T follicular helper cell (primary cell): ENCODE results near the gene RGP1.

Source experiments
- DNase-seq: peaks from one replicate; pipeline ENCODE4 v3.0.0-alpha.2; 2020; ENCODE audit warnings: low read depth

RGP1 gene

GRCh38 chr9:35774907-35775635 lies 26.0 kb downstream of the RGP1 start:
- no peak for DNase-seq

DNA sequence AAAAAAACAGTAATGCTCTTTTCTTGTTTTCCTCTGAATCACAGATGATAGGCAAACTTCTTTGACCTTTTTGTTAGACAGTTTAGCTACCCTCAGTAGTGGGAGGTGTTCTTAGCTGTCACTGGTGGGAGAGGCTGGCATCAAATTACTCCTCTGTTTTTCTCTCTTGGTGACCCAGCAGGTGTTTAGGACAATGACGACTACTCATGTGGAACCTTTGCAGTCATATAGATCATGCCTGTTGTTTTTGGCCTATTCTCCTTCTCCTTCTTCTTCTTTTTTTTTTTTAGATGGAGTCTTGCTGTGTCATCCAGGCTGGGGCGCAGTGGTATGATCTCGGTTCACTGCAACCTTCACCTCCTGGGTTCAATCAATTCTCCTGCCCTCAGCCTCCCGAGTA lies 26.9 kb downstream of the RGP1 start:
- no peak for DNase-seq

GRCh38 chr9:35778496-35778895 lies 29.4 kb downstream of the RGP1 start:
- no peak for DNase-seq

- DNase-seq, result no peak
Measured at GRCh38 chr9:35781066-35781465, 32.0 kb downstream of the RGP1 start.

DNA sequence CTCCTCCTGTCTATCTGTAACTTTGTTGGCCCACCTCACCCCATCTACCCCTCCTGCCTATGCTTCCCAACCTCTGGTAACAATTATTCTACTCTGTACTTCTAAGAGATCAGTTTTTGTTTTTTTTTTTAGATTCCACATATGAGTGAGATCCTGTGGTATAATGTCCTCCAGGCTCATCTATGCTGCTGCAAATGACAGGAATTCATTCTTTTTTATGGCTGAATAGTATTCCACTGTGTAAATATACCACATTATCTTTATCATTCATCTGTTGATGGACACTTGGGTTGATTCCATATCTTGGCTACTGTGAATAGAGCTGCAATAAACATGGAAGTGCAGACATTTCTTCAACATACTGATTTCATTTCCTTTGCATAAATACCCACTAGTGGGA lies 34.3 kb downstream of the RGP1 start:
- DNase-seq, result no peak

GRCh38 chr9:35789541-35789940 lies 40.5 kb downstream of the RGP1 start:
- DNase-seq, result no peak

DNA sequence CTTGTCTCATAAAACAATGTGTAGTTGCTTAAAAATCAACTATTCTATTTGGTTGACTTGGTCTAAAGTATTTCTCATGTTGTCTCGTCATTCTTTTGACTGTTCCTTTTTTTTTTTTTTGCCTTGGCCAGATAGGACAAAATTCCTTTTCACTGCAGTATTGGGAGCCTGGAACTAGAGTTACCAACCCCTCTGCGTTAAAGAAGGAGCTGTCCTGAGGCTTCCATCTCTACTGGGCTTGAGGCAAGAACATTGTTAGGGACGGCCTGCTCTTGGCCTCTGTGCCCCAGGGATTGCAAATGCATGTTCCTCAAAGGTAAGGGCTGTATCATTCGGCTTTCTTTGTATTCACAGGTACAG lies 40.9 kb downstream of the RGP1 start:
- DNase-seq, result no peak

DNA sequence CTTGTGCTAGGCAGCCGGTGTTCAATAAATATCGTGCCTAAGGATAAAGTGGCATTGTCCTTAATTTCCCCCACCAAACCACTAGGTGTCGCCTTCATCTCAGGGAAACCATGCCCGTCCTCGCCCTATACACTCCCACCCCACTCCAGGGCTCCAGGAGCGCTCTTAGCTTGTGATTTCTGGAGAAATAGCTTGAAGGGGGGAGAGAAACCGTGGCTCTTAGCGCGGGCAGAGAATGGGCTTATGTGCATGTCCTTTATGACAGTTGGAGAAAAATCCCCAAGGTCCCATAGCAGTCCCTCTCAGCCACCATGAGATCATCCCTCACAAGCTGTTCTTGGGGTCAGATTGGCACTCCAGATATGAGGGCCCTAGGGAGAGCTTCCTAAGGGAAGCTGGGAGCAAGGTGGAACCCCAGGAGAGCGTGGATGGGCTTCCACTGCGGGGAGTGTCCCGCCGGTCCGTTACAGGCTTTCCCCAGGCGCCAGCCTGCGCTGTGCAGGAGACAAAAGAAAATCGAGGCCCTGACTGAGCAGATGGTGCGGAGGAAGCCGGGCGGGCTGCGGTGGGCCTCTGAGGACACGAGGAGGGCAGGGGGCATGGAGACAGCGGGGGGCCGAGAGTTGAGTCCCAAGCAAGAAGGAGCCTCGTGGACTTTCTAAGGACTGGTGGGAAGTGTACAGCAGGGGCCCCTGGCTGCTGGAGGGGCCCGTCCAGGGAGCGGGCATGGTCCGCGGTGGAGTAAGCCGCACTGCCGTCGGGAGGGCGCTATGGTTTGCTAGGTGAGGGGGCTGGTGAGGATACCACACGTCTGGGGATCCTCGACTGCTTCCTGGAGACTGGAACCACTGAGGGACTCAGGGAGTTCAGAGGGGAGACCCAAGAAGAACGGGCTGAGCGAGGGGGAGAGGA lies 41.6 kb downstream of the RGP1 start:
- DNase-seq, result peak; percentile 47

DNA sequence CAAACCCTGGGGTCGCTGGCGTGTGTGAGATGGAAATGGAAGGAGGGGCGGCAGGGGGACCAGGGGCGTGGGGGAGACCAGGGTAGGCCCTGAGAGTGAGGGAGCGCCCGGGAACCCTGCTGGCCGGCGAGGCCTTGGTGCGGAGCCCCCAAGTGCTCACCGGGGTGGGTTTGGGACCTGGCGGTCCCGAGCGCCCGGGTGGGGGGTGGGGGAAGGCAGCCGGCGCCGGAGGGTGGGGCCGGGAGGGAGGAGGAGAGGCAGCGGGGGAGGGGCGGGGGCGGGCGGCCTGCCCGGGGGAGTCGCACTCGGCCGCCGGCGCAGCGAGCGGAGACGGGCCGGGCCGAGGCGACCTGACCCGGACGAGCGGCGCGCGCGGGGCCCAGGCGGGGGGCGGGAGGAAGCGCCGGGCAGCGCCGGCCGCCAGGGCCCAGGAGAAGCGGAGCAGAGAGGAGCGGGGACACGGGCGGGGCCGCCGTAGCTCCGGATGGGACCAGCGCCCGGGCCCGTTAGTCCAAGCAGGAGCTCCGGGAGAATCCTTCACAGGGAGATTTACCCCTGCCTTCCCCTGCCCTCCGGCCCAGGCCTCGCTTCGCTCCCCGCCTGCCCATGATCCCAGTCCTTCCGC lies 42.3 kb downstream of the RGP1 start, which contains the start of gene NPR2:
TSS of gene NPR2 (plus strand) at position 295 of the 625 bp plus-strand sequence. CDS start 818 bp downstream, outside the sequence.
- no peak for DNase-seq

- no peak for DNase-seq
Measured at GRCh38 chr9:35792024-35792813, 43.1 kb downstream of the RGP1 start.

- no peak for DNase-seq
Measured at GRCh38 chr9:35792826-35793225, 43.7 kb downstream of the RGP1 start.

DNA sequence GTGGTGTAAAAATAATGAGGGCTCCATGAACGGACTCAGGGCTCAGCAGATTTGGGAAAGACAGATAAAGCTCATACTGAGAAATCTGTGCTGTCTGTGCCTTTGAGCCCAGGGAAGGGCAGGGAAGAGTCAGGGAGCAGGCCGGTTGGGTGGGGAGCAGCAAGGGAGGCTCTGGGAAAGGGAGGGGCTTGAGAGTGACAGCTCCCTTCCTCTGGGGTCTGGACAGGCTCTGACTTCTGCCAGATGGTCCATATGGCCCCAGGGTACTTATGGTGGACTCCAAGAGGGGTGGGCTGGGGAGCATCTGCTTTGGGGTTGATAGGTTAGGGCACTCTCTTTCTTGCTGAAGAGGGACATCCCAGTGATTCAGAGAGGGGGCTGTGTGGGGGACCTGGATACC lies 44.4 kb downstream of the RGP1 start:
- no peak for DNase-seq

DNA sequence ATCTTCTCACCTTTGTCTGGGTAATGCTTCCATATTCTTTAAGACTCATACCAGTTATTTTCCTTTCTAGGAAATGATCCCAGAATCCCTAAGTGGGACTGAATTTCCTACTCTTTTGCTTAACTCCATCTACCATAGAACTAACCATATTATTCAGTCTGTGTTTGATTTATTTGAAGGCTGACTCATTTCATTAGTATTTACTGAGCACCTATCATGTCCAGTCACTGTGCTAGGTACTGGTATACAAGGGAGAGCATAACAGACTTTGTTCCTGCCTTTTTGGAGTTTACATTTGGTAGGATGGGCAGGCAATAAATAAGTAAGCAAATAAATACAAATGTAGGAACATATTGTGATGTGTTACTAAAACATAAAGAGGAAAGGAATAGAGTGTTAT lies 46.6 kb downstream of the RGP1 start:
- no peak for DNase-seq

- DNase-seq, result no peak
Measured at GRCh38 chr9:35797311-35798109, 48.4 kb downstream of the RGP1 start.

GRCh38 chr9:35798658-35799374 lies 49.7 kb downstream of the RGP1 start:
- no peak for DNase-seq

- DNase-seq, result no peak
Measured at GRCh38 chr9:35800530-35800929, 51.4 kb downstream of the RGP1 start.

- no peak for DNase-seq
Measured at GRCh38 chr9:35801328-35802128, 52.4 kb downstream of the RGP1 start.

DNA sequence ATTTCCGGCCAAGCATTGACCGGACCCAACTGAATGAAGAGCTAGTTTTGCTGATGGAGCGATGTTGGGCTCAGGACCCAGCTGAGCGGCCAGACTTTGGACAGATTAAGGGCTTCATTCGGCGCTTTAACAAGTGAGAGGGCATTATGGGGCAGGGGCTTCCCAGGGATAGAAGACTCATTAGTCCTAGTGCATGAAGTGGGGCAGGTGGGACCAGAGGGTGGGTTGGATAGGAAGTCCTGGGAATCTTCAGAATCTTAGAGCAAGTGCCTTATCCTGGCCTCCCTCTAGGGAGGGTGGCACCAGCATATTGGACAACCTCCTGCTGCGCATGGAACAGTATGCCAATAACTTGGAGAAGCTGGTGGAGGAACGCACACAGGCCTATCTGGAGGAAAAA lies 57.0 kb downstream of the RGP1 start:
- no peak for DNase-seq
